Spleen (tissue), 11 donors: ENCODE results near the gene GFPT2. TPM values are rescaled to one million over a fixed set of nuclear protein-coding genes. Genes with fewer than 3 reads are reported as not detected.

Experiments
- DNase-seq: peaks from one replicate; pipeline ENCODE4 v3.0.0-alpha.2; 2020
- H3K27ac ChIP-seq, 8 donors: fragments of 200-600 bp; sonication (generic) in 7 of 8; 1 replicate in 4 of 8; 2 replicates in 4 of 8; pipeline versions ENCODE4 v1.5.0 to v1.8.0; 2016 to 2021; ENCODE audit warnings: inconsistent platforms in 4 of 8, mild to moderate bottlenecking in 4 of 8, moderate library complexity in 1 of 8
- H3K27me3 ChIP-seq, 7 donors: fragments of 200-600 bp; sonication (generic) in 6 of 7; replicated peaks in 1 of 7; 1 replicate in 4 of 7; 2 replicates in 3 of 7; pipeline versions ENCODE4 v1.5.0 to v1.8.0; 2016 to 2021; ENCODE audit warnings: inconsistent platforms in 3 of 7, mild to moderate bottlenecking in 1 of 7
- H3K36me3 ChIP-seq, 6 donors: fragments of 200-600 bp; sonication (generic) in 5 of 6; 1 replicate in 4 of 6; 2 replicates in 2 of 6; pipeline versions ENCODE4 v1.5.0 to v1.8.0; 2016 to 2021; ENCODE audit warnings: inconsistent platforms in 2 of 6
- H3K4me1 ChIP-seq, 6 donors: fragments of 200-600 bp; sonication (generic) in 5 of 6; 1 replicate in 3 of 6; 2 replicates in 3 of 6; pipeline versions ENCODE4 v1.5.0 to v1.8.0; 2016 to 2021; ENCODE audit warnings: inconsistent platforms in 3 of 6
- H3K4me3 ChIP-seq, 8 donors: fragments of 200-600 bp; sonication (generic) in 7 of 8; 1 replicate in 4 of 8; 2 replicates in 4 of 8; pipeline versions ENCODE4 v1.5.0 to v1.8.0; 2016 to 2021; ENCODE audit warnings: inconsistent platforms in 4 of 8, mild to moderate bottlenecking in 4 of 8, moderate library complexity in 2 of 8
- H3K9me3 ChIP-seq, 8 donors: fragments of 200-600 bp; sonication (generic) in 7 of 8; 1 replicate in 4 of 8; 2 replicates in 4 of 8; pipeline versions ENCODE4 v1.5.0 to v1.8.0; 2016 to 2021; ENCODE audit warnings: inconsistent platforms in 4 of 8
- POLR2A ChIP-seq, 3 donors: fragments of 450-650 bp; IDR thresholded peaks; one replicate each; pipeline ENCODE4 v1.5.1; 2017; ENCODE audit warnings: antibody characterized with exemption in 3 of 3, mild to moderate bottlenecking in 1 of 3
- POLR2AphosphoS5 ChIP-seq, 3 donors: sonication (generic); formaldehyde crosslinking; IDR thresholded peaks; one replicate each; pipeline ENCODE4 v1.5.1; 2017; ENCODE audit warnings: antibody characterized with exemption in 3 of 3
- WGBS, 5 donors: extraction: QIAGEN DNeasy Blood & Tissue Kit in 3 of 5; methylation state at CpG; one replicate each; pipeline versions ENCODE4 v1.1.5 to v1.1.7; 2013 to 2018; 5-methylcytosine and 5-hydroxymethylcytosine counted together
- intact Hi-C: fragments of 100-400 bp; cut with DNase I; formaldehyde crosslinking; loops from one replicate; pipeline ENCODE4 v1.15.0; 2023; ENCODE audit warnings: low total_unique reads
- polyA plus RNA-seq, 3 donors: library from polyadenylated mRNA; stranded (reverse); fragments of 200-250 nt; gene quantifications; one replicate each; pipeline ENCODE4 v1.2.1, GENCODE V29; 2013
- total RNA-seq, 7 donors: library from RNA; depleted of rRNA in 3 of 7; stranded (reverse); fragments of >200 nt in 3 of 7; fragmentation: NEBNext Ultra II Directional in 4 of 7; extraction: Animal tissue kit (Norgen Biotek cat#: 25700) in 4 of 7; gene quantifications; one replicate each; pipeline versions ENCODE4 v1.1.0 to v1.2.1, GENCODE V29; 2016 to 2021
- TF ChIP-seq, protein P1 (sequence below), 11 experiments: fragments of 200-600 bp in 7 of 11; fragments of 450-650 bp in 4 of 11; sonication (generic) in 4 of 11; IDR thresholded peaks in 8 of 11; conservative IDR thresholded peaks in 3 of 11; 1 replicate in 7 of 11; 2 replicates in 4 of 11; pipeline versions ENCODE4 v1.4.0 to v1.8.0; 2016 to 2021; ENCODE audit warnings: antibody characterized with exemption in 11 of 11, inconsistent platforms in 4 of 11, mild to moderate bottlenecking in 1 of 11
- donor health status: healthy with polysubstance abuse.
- donor health status: DM: no; HTN: no; CAD: no; lungs with moderate emphysema.
- donor health status: DM: no; HTN: no; CAD: no.
- donor health status: Bipolar disorder and iron deficiency.
- donor health status: healthy.
- donor health status: DM: no; HTN: no; CAD: no.
- donor health status: DM: yes; HTN: yes; CAD: no.

Gene GFPT2
- total and polyA plus RNA-seq, 10 donors: 1.2 to 4.7 (median 1.9) TPM

GRCh38 chr5:180259260-180259611, 93.9 kb downstream of the GFPT2 start:
- TF ChIP-seq, protein P1, sequence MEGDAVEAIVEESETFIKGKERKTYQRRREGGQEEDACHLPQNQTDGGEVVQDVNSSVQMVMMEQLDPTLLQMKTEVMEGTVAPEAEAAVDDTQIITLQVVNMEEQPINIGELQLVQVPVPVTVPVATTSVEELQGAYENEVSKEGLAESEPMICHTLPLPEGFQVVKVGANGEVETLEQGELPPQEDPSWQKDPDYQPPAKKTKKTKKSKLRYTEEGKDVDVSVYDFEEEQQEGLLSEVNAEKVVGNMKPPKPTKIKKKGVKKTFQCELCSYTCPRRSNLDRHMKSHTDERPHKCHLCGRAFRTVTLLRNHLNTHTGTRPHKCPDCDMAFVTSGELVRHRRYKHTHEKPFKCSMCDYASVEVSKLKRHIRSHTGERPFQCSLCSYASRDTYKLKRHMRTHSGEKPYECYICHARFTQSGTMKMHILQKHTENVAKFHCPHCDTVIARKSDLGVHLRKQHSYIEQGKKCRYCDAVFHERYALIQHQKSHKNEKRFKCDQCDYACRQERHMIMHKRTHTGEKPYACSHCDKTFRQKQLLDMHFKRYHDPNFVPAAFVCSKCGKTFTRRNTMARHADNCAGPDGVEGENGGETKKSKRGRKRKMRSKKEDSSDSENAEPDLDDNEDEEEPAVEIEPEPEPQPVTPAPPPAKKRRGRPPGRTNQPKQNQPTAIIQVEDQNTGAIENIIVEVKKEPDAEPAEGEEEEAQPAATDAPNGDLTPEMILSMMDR (IDR thresholded peaks at IDR 0.05 in 8 of 11, conservative IDR thresholded peaks at IDR 0.05 in 3 of 11): no peak
- no peak for TF ChIP-seq POLR2AphosphoS5 (IDR thresholded peaks at IDR 0.05)
- no peak for TF ChIP-seq POLR2A (IDR thresholded peaks at IDR 0.05)
- no peak for DNase-seq
- Histone ChIP-seq H3K36me3 (peaks cover 55 to 100% (median 97%) of the 10 kb centered on the region in 6 donors), H3K4me1 (no peaks in the 10 kb centered on the region), H3K27me3 (no peaks in the 10 kb centered on the region), H3K27ac (no peak overlapping the region), H3K4me3 (no peak overlapping the region), H3K9me3 (peaks cover 80 to 100% (median 100%) of the 10 kb centered on the region in 8 donors)
- 69 to 100% (median 80%) methylated on average over 3 of the region's 3 CpGs for WGBS, 5 donors
- intact Hi-C loops: no loop called here

- H3K9me3 ChIP-seq: peaks cover 52 to 100% (median 100%) of the 10 kb centered on the region in 8 donors
- intact Hi-C loops: no loop called here
These were observed 99.9 kb downstream of the GFPT2 start for GRCh38 chr5:180253036-180253824.

DNA sequence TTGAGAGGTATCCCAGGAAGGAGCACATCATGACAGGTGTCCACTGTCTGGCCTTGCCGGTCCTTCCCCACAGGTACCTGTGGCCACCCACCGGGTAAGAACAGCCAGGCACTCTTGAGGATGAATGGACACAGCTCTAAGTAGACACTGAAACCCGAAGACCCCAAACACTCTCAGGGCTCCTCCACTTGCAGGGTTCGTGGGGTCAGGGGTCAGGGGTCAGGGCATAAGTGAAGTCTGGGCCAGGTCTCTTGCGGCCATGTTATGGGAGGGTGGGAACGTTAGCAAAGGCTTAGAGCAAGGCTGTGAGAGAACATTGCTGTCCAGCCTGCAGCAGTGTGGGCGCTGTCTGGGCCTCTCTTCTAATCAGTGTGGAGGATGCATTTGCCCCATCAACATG, 101.2 kb downstream of the GFPT2 start:
- peaks cover 46 to 100% (median 100%) of the 10 kb centered on the region in 8 donors for H3K9me3 ChIP-seq
- H3K4me1 ChIP-seq: no peaks in the 10 kb centered on the region
- WGBS, 5 donors: 97 to 98% (median 98%) methylated on average over 5 to 7 of the region's 7 CpGs
- TF ChIP-seq, protein P1 (IDR thresholded peaks at IDR 0.05 in 8 of 11, conservative IDR thresholded peaks at IDR 0.05 in 3 of 11): no peak
- TF ChIP-seq POLR2AphosphoS5 (IDR thresholded peaks at IDR 0.05) (no peak), POLR2A (IDR thresholded peaks at IDR 0.05) (no peak)
- H3K36me3 ChIP-seq: peaks cover 24 to 100% (median 81%) of the 10 kb centered on the region in 6 donors
- no peaks in the 10 kb centered on the region for H3K27me3 ChIP-seq
- H3K27ac ChIP-seq: no peak overlapping the region
- intact Hi-C loops: no loop called here
- DNase-seq: no peak
- H3K4me3 ChIP-seq: no peak overlapping the region

More at GRCh38 chr5:180253036-180253824, 99.9 kb downstream of the GFPT2 start:
- no peak overlapping the region for H3K27ac ChIP-seq
- peak overlapping the region in 1 of 8 donors; percentile 13 for H3K4me3 ChIP-seq
- peaks cover 25 to 100% (median 81%) of the 10 kb centered on the region in 6 donors for H3K36me3 ChIP-seq
- TF ChIP-seq, protein P1 (IDR thresholded peaks at IDR 0.05 in 8 of 11, conservative IDR thresholded peaks at IDR 0.05 in 3 of 11): no peak
- TF ChIP-seq POLR2AphosphoS5 (IDR thresholded peaks at IDR 0.05): peak in 1 of 3 donors; percentile 13
- 94 to 99% (median 96%) methylated on average over 22 to 24 of the region's 24 CpGs for WGBS, 5 donors
- DNase-seq: no peak
- no peaks in the 10 kb centered on the region for H3K27me3 ChIP-seq
- no peaks in the 10 kb centered on the region for H3K4me1 ChIP-seq

GRCh38 chr5:180251141-180251540, 102.0 kb downstream of the GFPT2 start:
- peaks cover 18 to 100% (median 77%) of the 10 kb centered on the region in 6 donors for H3K36me3 ChIP-seq
- 89 to 98% (median 94%) methylated on average over 8 to 9 of the region's 9 CpGs for WGBS, 5 donors
- intact Hi-C loops: no loop called here
- DNase-seq: no peak
- no peak overlapping the region for H3K4me3 ChIP-seq
- H3K27ac ChIP-seq: no peak overlapping the region
- peaks cover 42 to 100% (median 100%) of the 10 kb centered on the region in 8 donors for H3K9me3 ChIP-seq
- TF ChIP-seq POLR2AphosphoS5 (IDR thresholded peaks at IDR 0.05): no peak
- no peak for TF ChIP-seq POLR2A (IDR thresholded peaks at IDR 0.05)
- TF ChIP-seq, protein P1 (IDR thresholded peaks at IDR 0.05 in 8 of 11, conservative IDR thresholded peaks at IDR 0.05 in 3 of 11): no peak
- H3K27me3 ChIP-seq: no peaks in the 10 kb centered on the region
- H3K4me1 ChIP-seq: no peaks in the 10 kb centered on the region
